GM21529 (cell line): ENCODE measurements around the gene B4GALNT3.

Experiments
- ATAC-seq: cut with Tn5 transposase; IDR thresholded peaks from one replicate; pipeline ENCODE4 v1.9.1; 2021; ENCODE audit not compliant: unreplicated experiment

B4GALNT3 gene

GRCh38 chr12:553216-554000 is 93.7 kb downstream of the B4GALNT3 start:
- no peak for ATAC-seq

GRCh38 chr12:554001-554285 is 94.2 kb downstream of the B4GALNT3 start:
- no peak for ATAC-seq

GRCh38 chr12:556498-556897 is 96.8 kb downstream of the B4GALNT3 start:
- ATAC-seq, result no peak

- ATAC-seq, result no peak
These were observed 98.8 kb downstream of the B4GALNT3 start for GRCh38 chr12:558580-558979.

- ATAC-seq, result no peak
These were observed 99.6 kb downstream of the B4GALNT3 start for GRCh38 chr12:559208-559905.

GRCh38 chr12:559906-560455 is 100.2 kb downstream of the B4GALNT3 start:
- ATAC-seq, result no peak

- no peak for ATAC-seq
These were observed 101.1 kb downstream of the B4GALNT3 start for GRCh38 chr12:560691-561390.

GRCh38 chr12:561391-561705 is 101.6 kb downstream of the B4GALNT3 start:
- ATAC-seq, result no peak

GRCh38 chr12:561908-562593 is 102.3 kb downstream of the B4GALNT3 start:
- ATAC-seq, result no peak

GRCh38 chr12:562634-563033 is 102.9 kb downstream of the B4GALNT3 start:
- no peak for ATAC-seq

GRCh38 chr12:563250-563781 is 103.6 kb downstream of the B4GALNT3 start:
- ATAC-seq, result no peak

GRCh38 chr12:563787-564298 is 104.1 kb downstream of the B4GALNT3 start:
- no peak for ATAC-seq

GRCh38 chr12:565161-565560 is 105.4 kb downstream of the B4GALNT3 start:
- ATAC-seq, result no peak

GRCh38 chr12:565589-566105 is 105.9 kb downstream of the B4GALNT3 start:
- no peak for ATAC-seq

GRCh38 chr12:568486-568885 is 108.7 kb downstream of the B4GALNT3 start:
- ATAC-seq, result no peak

GRCh38 chr12:569091-569676 is 109.4 kb downstream of the B4GALNT3 start:
- ATAC-seq, result no peak

- ATAC-seq, result no peak
These were observed 110.2 kb downstream of the B4GALNT3 start for GRCh38 chr12:569803-570434.

- no peak for ATAC-seq
These were observed 110.7 kb downstream of the B4GALNT3 start for GRCh38 chr12:570435-570920.

- ATAC-seq, result no peak
These were observed 111.4 kb downstream of the B4GALNT3 start for GRCh38 chr12:570921-571794.
